ENCODE measurements around the gene PSMB7.
A peak's percentile ranks its signal among the peaks of the same experiment; 100 is the strongest.

Gene PSMB7

GRCh38 chr9:124395826-124396225 lies 19.4 kb downstream of the PSMB7 start:
- TF ChIP-seq, protein P1, sequence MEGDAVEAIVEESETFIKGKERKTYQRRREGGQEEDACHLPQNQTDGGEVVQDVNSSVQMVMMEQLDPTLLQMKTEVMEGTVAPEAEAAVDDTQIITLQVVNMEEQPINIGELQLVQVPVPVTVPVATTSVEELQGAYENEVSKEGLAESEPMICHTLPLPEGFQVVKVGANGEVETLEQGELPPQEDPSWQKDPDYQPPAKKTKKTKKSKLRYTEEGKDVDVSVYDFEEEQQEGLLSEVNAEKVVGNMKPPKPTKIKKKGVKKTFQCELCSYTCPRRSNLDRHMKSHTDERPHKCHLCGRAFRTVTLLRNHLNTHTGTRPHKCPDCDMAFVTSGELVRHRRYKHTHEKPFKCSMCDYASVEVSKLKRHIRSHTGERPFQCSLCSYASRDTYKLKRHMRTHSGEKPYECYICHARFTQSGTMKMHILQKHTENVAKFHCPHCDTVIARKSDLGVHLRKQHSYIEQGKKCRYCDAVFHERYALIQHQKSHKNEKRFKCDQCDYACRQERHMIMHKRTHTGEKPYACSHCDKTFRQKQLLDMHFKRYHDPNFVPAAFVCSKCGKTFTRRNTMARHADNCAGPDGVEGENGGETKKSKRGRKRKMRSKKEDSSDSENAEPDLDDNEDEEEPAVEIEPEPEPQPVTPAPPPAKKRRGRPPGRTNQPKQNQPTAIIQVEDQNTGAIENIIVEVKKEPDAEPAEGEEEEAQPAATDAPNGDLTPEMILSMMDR (IDR thresholded peaks at IDR 0.05; ENCODE audit: low read depth, low read length) = no peak
- no peak for TF ChIP-seq MAX (IDR thresholded peaks at IDR 0.05; ENCODE audit: low read depth, low read length)
- no peak for TF ChIP-seq MYC (IDR thresholded peaks at IDR 0.05; ENCODE audit: low read depth, low read length)
- no peak for TF ChIP-seq POLR2A (IDR thresholded peaks at IDR 0.05; ENCODE audit: extremely low read depth, insufficient read length)
- DNase-seq (ENCODE audit: low read depth) = no peak
- H3K4me3 ChIP-seq (ENCODE audit: low read depth, low read length) = no peak overlapping the region

GRCh38 chr9:124394596-124394995 lies 20.6 kb downstream of the PSMB7 start:
- TF ChIP-seq MYC (IDR thresholded peaks at IDR 0.05; ENCODE audit: low read depth, low read length) = no peak
- no peak for TF ChIP-seq MAX (IDR thresholded peaks at IDR 0.05; ENCODE audit: low read depth, low read length)
- no peak for TF ChIP-seq POLR2A (IDR thresholded peaks at IDR 0.05; ENCODE audit: extremely low read depth, insufficient read length)
- TF ChIP-seq, protein P1 (IDR thresholded peaks at IDR 0.05; ENCODE audit: low read depth, low read length) = peak; percentile 9
- DNase-seq (ENCODE audit: low read depth) = peak; percentile 40

DNA sequence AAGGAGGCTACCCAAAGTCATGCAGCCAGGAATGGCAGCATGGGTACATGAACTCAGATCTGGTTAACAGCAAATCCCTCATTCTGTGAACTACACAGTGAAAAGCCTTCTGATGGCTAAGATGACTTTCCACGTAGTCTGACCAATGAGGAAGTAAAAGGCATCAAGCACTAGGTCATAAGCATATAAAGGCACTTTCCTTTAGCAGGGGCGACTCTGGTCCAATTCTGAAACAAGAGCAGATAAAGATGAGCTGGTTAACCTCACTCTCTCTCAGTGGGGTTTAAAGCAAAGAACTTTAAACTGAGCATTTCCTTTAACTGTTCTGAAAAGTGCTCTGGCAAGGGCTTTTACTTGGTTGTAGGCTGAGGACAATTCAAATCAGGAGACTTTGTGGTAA lies 21.1 kb downstream of the PSMB7 start:
- peak; percentile 65 for DNase-seq (ENCODE audit: low read depth)
- H3K4me3 ChIP-seq (ENCODE audit: low read depth, low read length) = no peak overlapping the region
- TF ChIP-seq MAX (IDR thresholded peaks at IDR 0.05; ENCODE audit: low read depth, low read length) (no peak), POLR2A (IDR thresholded peaks at IDR 0.05; ENCODE audit: extremely low read depth, insufficient read length) (no peak), MYC (IDR thresholded peaks at IDR 0.05; ENCODE audit: low read depth, low read length) (no peak)
- TF ChIP-seq, protein P1 (IDR thresholded peaks at IDR 0.05; ENCODE audit: low read depth, low read length) = no peak

More at GRCh38 chr9:124394596-124394995, 20.6 kb downstream of the PSMB7 start:
- no peak overlapping the region for H3K4me3 ChIP-seq (ENCODE audit: low read depth, low read length)

- TF ChIP-seq, protein P1 (IDR thresholded peaks at IDR 0.05; ENCODE audit: low read depth, low read length) = peak; percentile 43
- TF ChIP-seq MAX (IDR thresholded peaks at IDR 0.05; ENCODE audit: low read depth, low read length) = no peak
- DNase-seq (ENCODE audit: low read depth) = peak; percentile 80
- peak overlapping the region; percentile 33 for H3K4me3 ChIP-seq (ENCODE audit: low read depth, low read length)
These were observed 22.3 kb downstream of the PSMB7 start for GRCh38 chr9:124392871-124393460.

DNA sequence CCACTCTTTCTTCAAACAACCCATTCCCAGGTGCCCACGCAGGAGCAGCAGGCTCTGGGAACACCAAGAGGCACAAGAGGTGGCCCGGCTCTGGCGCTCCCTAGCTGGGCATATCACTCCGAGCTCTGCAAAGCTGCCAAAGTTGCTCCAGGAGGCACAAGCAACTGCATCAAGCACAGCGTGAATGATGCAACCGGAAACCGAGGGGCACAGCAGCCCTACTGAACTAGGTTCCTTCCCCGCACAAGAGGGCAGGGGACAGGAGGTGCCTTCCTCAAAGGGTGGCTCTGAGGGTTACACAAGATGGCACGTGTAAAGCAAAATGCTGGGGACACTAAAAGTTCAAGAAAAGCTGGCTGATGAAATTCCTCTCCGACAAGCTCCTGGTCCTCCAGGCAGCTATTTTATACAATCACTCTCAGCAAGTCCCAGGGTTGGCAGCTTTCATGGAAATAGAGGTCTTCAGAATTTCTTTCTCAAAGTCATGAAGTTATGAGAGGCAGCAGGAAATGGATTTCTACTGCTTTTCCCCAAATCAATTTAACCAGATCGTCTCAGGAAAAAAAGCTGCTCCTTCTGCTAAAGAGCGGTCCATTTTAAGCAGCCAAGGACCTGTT lies 22.9 kb downstream of the PSMB7 start:
- DNase-seq (ENCODE audit: low read depth) = peak; percentile 98
- TF ChIP-seq POLR2A (IDR thresholded peaks at IDR 0.05; ENCODE audit: extremely low read depth, insufficient read length) (peak; percentile 45), MAX (IDR thresholded peaks at IDR 0.05; ENCODE audit: low read depth, low read length) (peak; percentile 94), MYC (IDR thresholded peaks at IDR 0.05; ENCODE audit: low read depth, low read length) (peak; percentile 98)
- TF ChIP-seq, protein P1 (IDR thresholded peaks at IDR 0.05; ENCODE audit: low read depth, low read length) = peak; percentile 6
- peak overlapping the region; percentile 35 for H3K4me3 ChIP-seq (ENCODE audit: low read depth, low read length)

Data from NB4 (cell line).